GM11168 (cell line): ENCODE measurements around the gene PLEKHA4.
"Not testable (repeated sequence)": the region's sequence is repeated elsewhere in the genome, so short reads cannot be mapped to it uniquely, and the experiment has no call there.

Experiments
- in situ Hi-C: fragments of 300-500 bp; cut with MboI; formaldehyde crosslinking; loops from one replicate; pipeline ENCODE4 v1.12.0; 2022; ENCODE audit warnings: low sequenced_read_pairs; ENCODE audit not compliant: unreplicated experiment

The PLEKHA4 gene

DNA sequence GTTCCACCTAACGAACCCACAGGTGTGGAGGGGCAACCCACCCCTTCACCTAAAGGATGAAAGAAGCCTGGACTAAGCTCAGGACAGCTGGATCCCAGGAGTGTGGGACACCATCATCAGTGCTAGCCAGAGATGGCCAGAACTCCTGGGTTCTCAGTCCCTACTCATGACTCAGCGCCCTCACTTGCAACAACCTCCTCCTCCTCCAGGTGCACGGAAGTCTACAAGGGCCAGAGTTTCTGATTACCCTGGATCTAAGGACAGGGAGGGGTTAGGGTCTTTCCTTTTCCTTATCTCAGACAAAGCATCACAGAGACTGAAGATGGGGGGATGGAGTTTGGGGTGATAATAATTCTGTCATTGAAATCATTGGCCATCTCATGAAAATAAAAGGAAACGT, 22.1 kb upstream of the PLEKHA4 start:
- in situ Hi-C loops: no loop called here

DNA sequence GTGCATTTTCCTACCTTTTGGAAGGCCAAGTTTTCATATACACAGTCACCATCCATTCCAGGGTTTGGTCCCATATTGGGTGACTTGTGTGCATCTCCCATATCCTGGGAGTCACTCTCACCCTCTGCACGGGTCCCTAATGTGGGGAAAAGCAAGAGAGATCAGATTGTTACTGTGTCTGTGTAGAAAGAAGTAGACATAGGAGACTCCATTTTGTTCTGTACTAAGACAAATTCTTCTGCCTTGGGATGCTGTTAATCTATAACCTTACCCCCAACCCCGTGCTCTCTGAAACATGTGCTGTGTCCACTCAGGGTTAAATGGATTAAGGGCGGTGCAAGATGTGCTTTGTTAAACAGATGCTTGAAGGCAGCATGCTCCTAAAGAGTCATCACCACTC, 21.1 kb upstream of the PLEKHA4 start:
- in situ Hi-C loops: not testable (repeated sequence)

DNA sequence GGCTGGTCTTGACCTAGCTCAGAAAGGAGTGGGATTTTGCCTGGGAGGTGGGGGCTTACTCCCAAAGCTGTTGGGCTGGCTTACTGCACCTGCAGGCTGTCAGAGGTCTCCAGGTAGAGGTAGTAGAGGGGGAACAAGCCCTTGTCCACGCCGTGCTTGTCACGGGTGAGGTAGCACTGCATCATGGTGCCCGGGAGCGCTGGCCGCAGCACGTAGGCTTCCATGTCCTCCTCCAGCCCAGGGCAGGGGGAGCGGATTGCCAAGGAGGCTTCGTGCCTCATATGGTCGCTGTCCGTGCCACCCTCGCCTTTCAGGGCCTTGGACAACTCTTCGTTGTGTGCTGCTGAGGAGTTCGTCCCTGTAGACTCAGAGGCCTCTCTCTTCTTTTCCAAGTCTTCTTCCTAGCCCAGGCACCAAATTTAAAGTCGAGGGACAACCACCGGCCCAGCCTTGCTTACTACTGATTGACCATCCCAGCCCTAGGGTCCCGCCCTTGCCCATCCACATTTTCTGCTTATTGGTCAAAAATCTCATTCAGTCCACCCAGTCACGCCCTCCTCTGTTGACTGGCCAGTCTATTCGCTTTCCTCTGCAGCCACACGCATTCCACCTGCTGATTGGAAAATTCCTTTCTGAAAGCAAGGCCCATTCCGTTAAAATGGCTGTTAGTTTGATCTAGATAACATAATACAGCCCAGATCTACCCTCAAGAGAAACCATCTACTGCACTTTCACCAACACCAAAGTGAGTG, 19.6 kb upstream of the PLEKHA4 start:
- in situ Hi-C loops: no loop called here

DNA sequence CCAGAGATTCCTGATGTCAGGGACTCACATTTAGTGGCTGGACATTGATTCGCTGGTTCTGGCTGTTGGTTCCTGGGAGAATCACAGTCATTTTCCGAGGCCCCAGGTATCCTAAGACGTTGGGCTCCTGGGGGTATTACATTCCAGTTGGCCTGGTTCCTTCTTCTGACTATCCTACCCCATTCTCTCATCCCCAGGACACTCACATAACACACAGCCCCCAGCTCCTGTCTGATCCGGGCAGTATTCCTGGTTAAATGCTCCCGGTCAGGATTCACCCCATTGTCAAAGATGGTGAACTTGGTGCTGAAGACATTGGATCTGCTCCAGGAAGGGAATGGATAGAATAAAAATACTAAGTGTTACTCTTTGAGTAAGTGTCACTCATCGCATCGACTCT, 15.3 kb upstream of the PLEKHA4 start:
- in situ Hi-C loops: no loop called here

- in situ Hi-C loops: no loop called here
Measured at GRCh38 chr19:48881741-48882657, 13.6 kb upstream of the PLEKHA4 start.

DNA sequence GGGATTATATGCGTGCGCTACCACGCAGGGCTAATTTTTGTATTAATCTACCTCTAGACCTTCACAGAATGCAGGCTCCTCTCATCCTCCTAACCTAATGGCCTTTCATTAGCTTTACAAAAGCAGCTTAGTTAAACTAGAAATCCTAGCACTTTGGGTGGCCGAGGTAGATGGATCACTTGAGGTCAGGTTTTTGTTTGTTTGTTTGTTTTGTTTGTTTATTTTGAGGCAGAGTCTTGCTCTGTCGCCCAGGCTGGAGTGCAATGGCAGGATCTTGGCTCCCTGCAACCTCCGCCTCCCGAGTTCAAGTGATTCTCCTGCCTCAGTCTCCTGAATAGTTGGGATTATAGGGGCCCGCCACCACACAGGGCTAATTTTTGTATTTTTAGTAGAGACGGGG, 11.3 kb upstream of the PLEKHA4 start:
- in situ Hi-C loops: not testable (repeated sequence)

DNA sequence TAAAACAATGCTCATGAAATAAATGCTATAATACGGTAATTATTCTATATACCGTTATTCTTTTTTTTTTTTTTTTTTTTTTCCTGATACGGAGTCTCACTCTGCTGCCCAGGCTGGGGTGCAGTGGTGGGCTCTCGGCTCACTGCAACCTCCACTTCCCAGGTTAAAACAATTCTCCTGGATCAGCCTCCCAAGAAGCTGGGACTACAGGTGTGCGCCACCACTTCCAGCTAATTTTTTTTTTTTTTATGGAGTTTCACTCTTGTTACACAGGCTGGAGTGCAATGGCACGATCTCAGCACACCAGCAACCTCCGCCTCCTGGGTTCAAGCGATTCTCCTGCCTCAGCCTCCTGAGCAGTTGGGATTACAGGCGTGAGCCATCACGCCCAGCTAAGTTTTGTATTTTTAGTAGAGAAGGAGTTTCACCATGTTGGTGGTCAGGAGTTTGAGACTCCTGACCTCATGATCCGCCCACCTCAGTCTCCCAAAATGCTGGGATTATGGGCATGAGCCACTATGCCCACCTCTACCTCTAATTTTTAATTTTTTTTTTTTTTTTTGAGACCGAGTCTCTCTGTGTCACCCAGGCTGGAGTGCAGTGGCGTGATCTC, 10.7 kb upstream of the PLEKHA4 start:
- in situ Hi-C loops: no loop called here

DNA sequence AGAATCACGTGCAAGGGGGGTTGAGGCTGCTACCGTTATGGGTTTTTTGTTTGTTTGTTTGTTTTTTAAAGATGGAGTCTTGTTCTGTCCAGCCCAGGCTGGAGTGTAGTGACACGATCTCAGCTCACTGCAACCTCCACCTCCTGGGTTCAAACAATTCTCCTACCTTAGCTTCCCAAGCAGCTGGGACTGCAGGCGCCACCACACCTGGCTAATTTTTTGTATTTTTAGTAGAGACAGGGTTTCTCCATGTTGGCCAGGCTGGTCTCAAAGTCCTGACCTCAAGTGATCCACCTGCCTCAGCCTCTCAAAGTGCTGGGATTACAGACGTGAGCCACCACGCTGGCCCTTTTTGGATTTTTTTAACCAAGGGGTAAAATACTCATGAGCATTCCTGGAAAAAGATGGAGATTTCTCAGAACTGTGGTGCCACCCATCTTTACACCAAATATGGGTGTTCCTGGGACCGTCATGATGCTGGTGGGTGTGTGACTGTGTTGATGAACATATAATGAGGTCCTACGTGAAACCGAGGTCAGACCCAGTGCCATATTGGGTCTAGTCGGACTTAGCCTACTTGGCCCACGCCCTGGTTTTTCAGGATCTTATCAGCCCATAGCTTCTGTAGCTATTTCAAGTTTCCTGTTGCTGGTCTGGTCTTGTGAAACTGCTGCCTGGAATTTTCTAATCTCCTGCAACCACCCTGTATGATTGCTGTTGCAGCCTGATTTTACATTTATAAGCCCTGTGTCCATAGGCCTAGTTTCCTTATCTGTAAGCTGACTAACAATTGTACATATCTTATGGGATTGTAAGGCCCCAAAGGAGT, 10.0 kb upstream of the PLEKHA4 start:
- in situ Hi-C loops: no loop called here

- in situ Hi-C loops: no loop called here
Measured at GRCh38 chr19:48877855-48878195, 9.4 kb upstream of the PLEKHA4 start.

GRCh38 chr19:48876043-48876981, 7.9 kb upstream of the PLEKHA4 start:
- in situ Hi-C loops: not testable (repeated sequence)

DNA sequence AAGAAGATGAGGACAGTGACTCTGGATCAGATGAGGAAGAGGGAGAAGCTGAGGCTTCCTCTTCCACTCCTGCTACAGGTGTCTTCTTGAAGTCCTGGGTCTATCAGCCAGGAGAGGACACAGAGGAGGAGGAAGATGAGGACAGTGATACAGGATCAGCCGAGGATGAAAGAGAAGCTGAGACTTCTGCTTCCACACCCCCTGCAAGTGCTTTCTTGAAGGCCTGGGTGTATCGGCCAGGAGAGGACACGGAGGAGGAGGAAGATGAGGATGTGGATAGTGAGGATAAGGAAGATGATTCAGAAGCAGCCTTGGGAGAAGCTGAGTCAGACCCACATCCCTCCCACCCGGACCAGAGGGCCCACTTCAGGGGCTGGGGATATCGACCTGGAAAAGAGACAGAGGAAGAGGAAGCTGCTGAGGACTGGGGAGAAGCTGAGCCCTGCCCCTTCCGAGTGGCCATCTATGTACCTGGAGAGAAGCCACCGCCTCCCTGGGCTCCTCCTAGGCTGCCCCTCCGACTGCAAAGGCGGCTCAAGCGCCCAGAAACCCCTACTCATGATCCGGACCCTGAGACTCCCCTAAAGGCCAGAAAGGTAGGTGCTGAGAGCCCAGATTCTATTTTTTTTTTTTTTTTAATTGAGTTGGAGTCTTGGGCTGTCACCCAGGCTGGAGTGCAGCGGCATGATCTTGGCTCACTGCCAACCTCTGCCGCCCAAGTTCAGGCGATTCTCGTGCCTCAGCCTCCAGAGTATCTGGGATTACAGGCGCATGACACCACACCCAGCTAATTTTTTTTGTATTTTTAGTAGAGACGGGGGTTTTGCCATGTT, 6.1 kb upstream of the PLEKHA4 start:
- in situ Hi-C loops: no loop called here

DNA sequence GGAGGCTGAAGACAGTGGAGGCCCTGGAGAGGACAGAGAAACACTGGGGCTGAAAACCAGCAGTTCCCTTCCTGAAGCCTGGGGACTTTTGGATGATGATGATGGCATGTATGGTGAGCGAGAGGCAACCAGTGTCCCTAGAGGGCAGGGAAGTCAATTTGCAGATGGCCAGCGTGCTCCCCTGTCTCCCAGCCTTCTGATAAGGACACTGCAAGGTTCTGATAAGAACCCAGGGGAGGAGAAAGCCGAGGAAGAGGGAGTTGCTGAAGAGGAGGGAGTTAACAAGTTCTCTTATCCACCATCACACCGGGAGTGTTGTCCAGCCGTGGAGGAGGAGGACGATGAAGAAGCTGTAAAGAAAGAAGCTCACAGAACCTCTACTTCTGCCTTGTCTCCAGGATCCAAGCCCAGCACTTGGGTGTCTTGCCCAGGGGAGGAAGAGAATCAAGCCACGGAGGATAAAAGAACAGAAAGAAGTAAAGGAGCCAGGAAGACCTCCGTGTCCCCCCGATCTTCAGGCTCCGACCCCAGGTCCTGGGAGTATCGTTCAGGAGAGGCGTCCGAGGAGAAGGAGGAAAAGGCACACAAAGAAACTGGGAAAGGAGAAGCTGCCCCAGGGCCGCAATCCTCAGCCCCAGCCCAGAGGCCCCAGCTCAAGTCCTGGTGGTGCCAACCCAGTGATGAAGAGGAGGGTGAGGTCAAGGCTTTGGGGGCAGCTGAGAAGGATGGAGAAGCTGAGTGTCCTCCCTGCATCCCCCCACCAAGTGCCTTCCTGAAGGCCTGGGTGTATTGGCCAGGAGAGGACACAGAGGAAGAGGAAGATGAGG, 5.3 kb upstream of the PLEKHA4 start:
- in situ Hi-C loops: no loop called here

GRCh38 chr19:48872884-48873475, 4.6 kb upstream of the PLEKHA4 start:
- in situ Hi-C loops: no loop called here

- in situ Hi-C loops: no loop called here
Measured at GRCh38 chr19:48872182-48872883, 3.9 kb upstream of the PLEKHA4 start, which contains the start of gene PPP1R15A. PPP1R15A (plus strand) TSS chr19:48872421; CDS start chr19:48873234, 813 bp downstream.

DNA sequence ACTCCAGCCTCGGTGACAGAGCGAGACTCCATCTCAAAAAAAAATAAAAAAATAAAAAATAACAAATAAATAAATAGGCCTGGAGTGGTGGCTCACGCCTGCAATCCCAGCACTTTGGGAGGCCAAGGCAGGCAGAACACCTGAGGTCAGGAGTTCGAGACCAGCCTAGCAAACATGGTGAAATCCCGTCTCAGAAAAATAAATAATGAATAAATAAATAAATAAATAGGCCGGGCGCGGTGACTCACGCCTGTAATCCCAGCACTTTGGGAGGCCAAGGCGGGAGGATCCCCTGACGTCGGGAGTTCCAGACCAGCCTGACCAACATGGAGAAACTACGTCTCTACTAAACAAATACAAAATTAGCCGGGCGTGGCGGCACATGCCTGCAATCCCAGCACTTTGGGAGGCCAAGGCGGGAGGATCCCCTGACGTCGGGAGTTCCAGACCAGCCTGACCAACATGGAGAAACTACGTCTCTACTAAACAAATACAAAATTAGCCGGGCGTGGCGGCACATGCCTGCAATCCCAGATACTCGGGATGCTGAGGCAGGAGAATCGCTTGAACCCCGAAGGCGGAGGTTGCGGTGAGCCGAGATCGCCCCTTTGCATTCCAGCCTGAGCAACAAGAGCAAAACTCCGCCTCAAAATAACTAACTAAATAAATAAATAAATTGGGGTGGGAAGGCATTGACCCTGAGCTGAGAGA, 3.2 kb upstream of the PLEKHA4 start:
- in situ Hi-C loops: not testable (repeated sequence)

- in situ Hi-C loops: no loop called here
Measured at GRCh38 chr19:48870048-48870447, 1.6 kb upstream of the PLEKHA4 start.
